Stimulated activated effector memory CD8-positive, alpha-beta T cell treated with anti-CD3 and anti-CD28 coated beads, Interleukin-12 subunit alpha, Interleukin-12 subunit beta, amount 100 ng/mL, for 72 hours (primary cell): ENCODE results near the gene MUC20.
A peak's percentile ranks its signal among the peaks of the same experiment; 100 is the strongest.
"Not testable (repeated sequence)": the region's sequence is repeated elsewhere in the genome, so short reads cannot be mapped to it uniquely, and the experiment has no call there.

Experiments used
- ATAC-seq: fragments of 150-1000 bp; cut with Tn5 transposase; 2 replicates; pipeline ENCODE4 v1.10.0; 2021
- DNase-seq, 2 donors: peaks; one replicate each; pipeline ENCODE4 v3.0.0; 2021 to 2022; ENCODE audit warnings: low spot score in 2 of 2
- H3K27ac Mint-ChIP-seq: one replicate; pipeline ENCODE4 v1.8.0; 2022; ENCODE audit warnings: mild to moderate bottlenecking, mixed read lengths
- H3K36me3 Mint-ChIP-seq: one replicate; pipeline ENCODE4 v1.8.0; 2022; ENCODE audit warnings: mild to moderate bottlenecking, mixed read lengths
- H3K4me1 Mint-ChIP-seq: one replicate; pipeline ENCODE4 v1.8.0; 2022; ENCODE audit warnings: mixed read lengths
- H3K4me3 Mint-ChIP-seq: one replicate; pipeline ENCODE4 v1.8.0; 2022; ENCODE audit warnings: mild to moderate bottlenecking, mixed read lengths
- H3K9me3 Mint-ChIP-seq: one replicate; pipeline ENCODE4 v1.8.0; 2022; ENCODE audit warnings: mixed read lengths

Gene MUC20

GRCh38 chr3:195729476-195730251, 8.9 kb downstream of the MUC20 start:
- ATAC-seq (no peak), DNase-seq (no peak)
- Mint-ChIP-seq H3K4me3 (no peak overlapping the region), H3K27ac (no peak overlapping the region), H3K4me1 (no peaks in the 10 kb centered on the region), H3K9me3 (no peaks in the 10 kb centered on the region), H3K36me3 (peaks cover 13% of the 10 kb centered on the region)

- H3K9me3 Mint-ChIP-seq, result no peaks in the 10 kb centered on the region
Observed at GRCh38 chr3:195731356-195731905, 10.7 kb downstream of the MUC20 start.

GRCh38 chr3:195732940-195733339, 12.2 kb downstream of the MUC20 start:
- H3K27ac Mint-ChIP-seq, result no peak overlapping the region
- no peaks in the 10 kb centered on the region for H3K4me1 Mint-ChIP-seq
- H3K9me3 Mint-ChIP-seq, result no peaks in the 10 kb centered on the region
- ATAC-seq (no peak), DNase-seq (no peak)
- no peak overlapping the region for H3K4me3 Mint-ChIP-seq
- peaks cover 13% of the 10 kb centered on the region for H3K36me3 Mint-ChIP-seq

More at GRCh38 chr3:195731356-195731905, 10.7 kb downstream of the MUC20 start:
- peaks cover 13% of the 10 kb centered on the region for H3K36me3 Mint-ChIP-seq
- ATAC-seq (no peak), DNase-seq (no peak)
- H3K4me3 Mint-ChIP-seq, result no peak overlapping the region
- H3K4me1 Mint-ChIP-seq, result no peaks in the 10 kb centered on the region
- no peak overlapping the region for H3K27ac Mint-ChIP-seq

- H3K4me3 Mint-ChIP-seq, result no peak overlapping the region
- no peaks in the 10 kb centered on the region for H3K9me3 Mint-ChIP-seq
- no peak for DNase-seq
- peaks cover 4% of the 10 kb centered on the region for H3K36me3 Mint-ChIP-seq
- ATAC-seq, result no peak
- H3K27ac Mint-ChIP-seq, result no peak overlapping the region
- H3K4me1 Mint-ChIP-seq, result no peaks in the 10 kb centered on the region
Observed at GRCh38 chr3:195735036-195735695, 14.4 kb downstream of the MUC20 start.

GRCh38 chr3:195736866-195737490, 16.2 kb downstream of the MUC20 start:
- H3K9me3 Mint-ChIP-seq, result no peaks in the 10 kb centered on the region
- H3K36me3 Mint-ChIP-seq, result no peaks in the 10 kb centered on the region
- ATAC-seq, result no peak
- H3K4me1 Mint-ChIP-seq, result no peaks in the 10 kb centered on the region
- H3K4me3 Mint-ChIP-seq, result no peak overlapping the region
- no peak overlapping the region for H3K27ac Mint-ChIP-seq
- no peak for DNase-seq

GRCh38 chr3:195737782-195738181, 17.0 kb downstream of the MUC20 start:
- H3K27ac Mint-ChIP-seq, DNase-seq, H3K9me3 Mint-ChIP-seq, H3K4me3 Mint-ChIP-seq, H3K36me3 Mint-ChIP-seq, H3K4me1 Mint-ChIP-seq, ATAC-seq: not testable (repeated sequence)

- ATAC-seq, result no peak
- H3K4me1 Mint-ChIP-seq, result no peaks in the 10 kb centered on the region
Observed at GRCh38 chr3:195738274-195739044, 17.7 kb downstream of the MUC20 start.

GRCh38 chr3:195739561-195740111, 18.9 kb downstream of the MUC20 start:
- H3K9me3 Mint-ChIP-seq, result no peaks in the 10 kb centered on the region
- no peak for DNase-seq
- no peaks in the 10 kb centered on the region for H3K36me3 Mint-ChIP-seq
- H3K4me1 Mint-ChIP-seq, result no peaks in the 10 kb centered on the region
- no peak overlapping the region for H3K4me3 Mint-ChIP-seq
- no peak overlapping the region for H3K27ac Mint-ChIP-seq
- no peak for ATAC-seq

More at GRCh38 chr3:195738274-195739044, 17.7 kb downstream of the MUC20 start:
- Mint-ChIP-seq H3K27ac (no peak overlapping the region), H3K9me3 (no peaks in the 10 kb centered on the region), H3K4me3 (no peak overlapping the region), H3K36me3 (no peaks in the 10 kb centered on the region)
- no peak for DNase-seq

GRCh38 chr3:195744437-195744836, 23.7 kb downstream of the MUC20 start:
- Mint-ChIP-seq H3K9me3 (no peaks in the 10 kb centered on the region), H3K4me3 (no peak overlapping the region), H3K36me3 (no peaks in the 10 kb centered on the region), H3K27ac (no peak overlapping the region), H3K4me1 (peaks cover 12% of the 10 kb centered on the region)
- no peak for DNase-seq
- ATAC-seq, result no peak

GRCh38 chr3:195746346-195746745, 25.6 kb downstream of the MUC20 start:
- no peaks in the 10 kb centered on the region for H3K36me3 Mint-ChIP-seq
- H3K4me1 Mint-ChIP-seq, result peaks cover 12% of the 10 kb centered on the region
- DNase-seq, result no peak
- no peak overlapping the region for H3K27ac Mint-ChIP-seq
- ATAC-seq, result no peak
- H3K9me3 Mint-ChIP-seq, result no peaks in the 10 kb centered on the region
- no peak overlapping the region for H3K4me3 Mint-ChIP-seq

- H3K27ac Mint-ChIP-seq, result no peak overlapping the region
- H3K9me3 Mint-ChIP-seq, result no peaks in the 10 kb centered on the region
- no peak for DNase-seq
- no peaks in the 10 kb centered on the region for H3K36me3 Mint-ChIP-seq
- no peak overlapping the region for H3K4me3 Mint-ChIP-seq
- H3K4me1 Mint-ChIP-seq, result peaks cover 12% of the 10 kb centered on the region
- ATAC-seq, result no peak
Observed at GRCh38 chr3:195746751-195747150, 26.0 kb downstream of the MUC20 start.

GRCh38 chr3:195748661-195749060, 27.9 kb downstream of the MUC20 start:
- no peak for ATAC-seq
- Mint-ChIP-seq H3K4me3 (peak overlapping the region; percentile 16), H3K27ac (no peak overlapping the region), H3K9me3 (no peaks in the 10 kb centered on the region), H3K4me1 (peaks cover 17% of the 10 kb centered on the region), H3K36me3 (no peaks in the 10 kb centered on the region)
- peak in 1 of 2 donors; percentile 71 for DNase-seq

GRCh38 chr3:195749101-195749500, 28.3 kb downstream of the MUC20 start:
- H3K27ac Mint-ChIP-seq, result not testable (repeated sequence)
- peak overlapping the region; percentile 16 for H3K4me3 Mint-ChIP-seq

GRCh38 chr3:195750797-195751520, 30.2 kb downstream of the MUC20 start:
- H3K27ac Mint-ChIP-seq, result no peak overlapping the region
- H3K4me3 Mint-ChIP-seq, result no peak overlapping the region
- H3K36me3 Mint-ChIP-seq, result no peaks in the 10 kb centered on the region
- H3K4me1 Mint-ChIP-seq, result peaks cover 23% of the 10 kb centered on the region
- no peaks in the 10 kb centered on the region for H3K9me3 Mint-ChIP-seq
- ATAC-seq (no peak), DNase-seq (no peak)

More at GRCh38 chr3:195749101-195749500, 28.3 kb downstream of the MUC20 start:
- ATAC-seq, H3K36me3 Mint-ChIP-seq, H3K9me3 Mint-ChIP-seq, DNase-seq: not testable (repeated sequence)
- H3K4me1 Mint-ChIP-seq, result peaks cover 17% of the 10 kb centered on the region
